ENCODE data around the gene DLST. TPM values are rescaled to one million over a fixed set of nuclear protein-coding genes. Genes with fewer than 3 reads are reported as not detected.

Gene DLST
- total and polyA plus RNA-seq, 2 donors (not counting 1 experiment from before 2014, with no cell fraction given), result 95.3 to 214 TPM

GRCh38 chr14:74911221-74911620, 29.5 kb downstream of the DLST start:
- no peak overlapping the region for H3K9ac ChIP-seq (ENCODE audit: insufficient read depth, low read length)
- H3K4me3 ChIP-seq (replicated peaks in 1 of 4; ENCODE audit: control extremely low read depth in 1 of 4, insufficient read depth in 1 of 4, low read depth in 3 of 4, low read length in 4 of 4), result no peak overlapping the region
- TF ChIP-seq CTCF (conservative IDR thresholded peaks at IDR 0.05 in 1 of 2, IDR thresholded peaks at IDR 0.05 in 1 of 2; ENCODE audit: low read depth in 1 of 2, low read length in 2 of 2), result no peak
- TF ChIP-seq EZH2 (IDR thresholded peaks at IDR 0.05; ENCODE audit: low read length, missing control alignments), result no peak
- H3K4me2 ChIP-seq (ENCODE audit: extremely low read depth, insufficient read depth, low read length), result no peak overlapping the region
- H3K36me3 ChIP-seq (ENCODE audit: control insufficient read depth, insufficient read depth, low read length), result peaks cover 4% of the 10 kb centered on the region
- H3K9me3 ChIP-seq (ENCODE audit: control insufficient read depth, insufficient read depth, low read depth, low read length), result no peaks in the 10 kb centered on the region
- no peaks in the 10 kb centered on the region for H4K20me1 ChIP-seq (ENCODE audit: control insufficient read depth, extremely low read depth, insufficient read depth, low read length)
- H3K79me2 ChIP-seq (ENCODE audit: control insufficient read depth, insufficient read depth, low read length), result no peaks in the 10 kb centered on the region
- no peak overlapping the region for H3K27ac ChIP-seq (ENCODE audit: insufficient read depth, low read length)
- DNase-seq (ENCODE audit: low read depth in 2 of 2), result no peak
- H3K27me3 ChIP-seq (ENCODE audit: control insufficient read depth, insufficient read depth, low read length), result no peaks in the 10 kb centered on the region
- peaks cover 2% of the 10 kb centered on the region for H3K4me1 ChIP-seq (ENCODE audit: control insufficient read depth, extremely low read depth, insufficient read depth, low read length)
- no peak overlapping the region for H2AFZ ChIP-seq (ENCODE audit: low read length)

GRCh38 chr14:74911704-74912103, 30.0 kb downstream of the DLST start:
- no peaks in the 10 kb centered on the region for H4K20me1 ChIP-seq (ENCODE audit: control insufficient read depth, extremely low read depth, insufficient read depth, low read length)
- H3K4me1 ChIP-seq (ENCODE audit: control insufficient read depth, extremely low read depth, insufficient read depth, low read length), result peaks cover 3% of the 10 kb centered on the region
- no peak for DNase-seq (ENCODE audit: low read depth in 2 of 2)
- no peak overlapping the region for H3K4me3 ChIP-seq (replicated peaks in 1 of 4; ENCODE audit: control extremely low read depth in 1 of 4, insufficient read depth in 1 of 4, low read depth in 3 of 4, low read length in 4 of 4)
- H3K79me2 ChIP-seq (ENCODE audit: control insufficient read depth, insufficient read depth, low read length), result no peaks in the 10 kb centered on the region
- H3K36me3 ChIP-seq (ENCODE audit: control insufficient read depth, insufficient read depth, low read length), result peaks cover under 1% of the 10 kb centered on the region
- H3K4me2 ChIP-seq (ENCODE audit: extremely low read depth, insufficient read depth, low read length), result no peak overlapping the region
- no peak overlapping the region for H3K27ac ChIP-seq (ENCODE audit: insufficient read depth, low read length)
- H3K9me3 ChIP-seq (ENCODE audit: control insufficient read depth, insufficient read depth, low read depth, low read length), result no peaks in the 10 kb centered on the region
- H3K27me3 ChIP-seq (ENCODE audit: control insufficient read depth, insufficient read depth, low read length), result no peaks in the 10 kb centered on the region
- no peak overlapping the region for H2AFZ ChIP-seq (ENCODE audit: low read length)
- H3K9ac ChIP-seq (ENCODE audit: insufficient read depth, low read length), result no peak overlapping the region
- TF ChIP-seq CTCF (conservative IDR thresholded peaks at IDR 0.05 in 1 of 2, IDR thresholded peaks at IDR 0.05 in 1 of 2; ENCODE audit: low read depth in 1 of 2, low read length in 2 of 2), result no peak
- no peak for TF ChIP-seq EZH2 (IDR thresholded peaks at IDR 0.05; ENCODE audit: low read length, missing control alignments)

GRCh38 chr14:74912111-74912510, 30.4 kb downstream of the DLST start:
- Histone ChIP-seq H3K4me3 (replicated peaks in 1 of 4; ENCODE audit: control extremely low read depth in 1 of 4, insufficient read depth in 1 of 4, low read depth in 3 of 4, low read length in 4 of 4) (no peak overlapping the region), H3K4me2 (ENCODE audit: extremely low read depth, insufficient read depth, low read length) (no peak overlapping the region), H3K27ac (ENCODE audit: insufficient read depth, low read length) (no peak overlapping the region), H2AFZ (ENCODE audit: low read length) (no peak overlapping the region), H3K9ac (ENCODE audit: insufficient read depth, low read length) (no peak overlapping the region), H3K79me2 (ENCODE audit: control insufficient read depth, insufficient read depth, low read length) (no peaks in the 10 kb centered on the region), H3K36me3 (ENCODE audit: control insufficient read depth, insufficient read depth, low read length) (no peaks in the 10 kb centered on the region), H4K20me1 (ENCODE audit: control insufficient read depth, extremely low read depth, insufficient read depth, low read length) (no peaks in the 10 kb centered on the region), H3K9me3 (ENCODE audit: control insufficient read depth, insufficient read depth, low read depth, low read length) (no peaks in the 10 kb centered on the region), H3K4me1 (ENCODE audit: control insufficient read depth, extremely low read depth, insufficient read depth, low read length) (peaks cover 6% of the 10 kb centered on the region), H3K27me3 (ENCODE audit: control insufficient read depth, insufficient read depth, low read length) (no peaks in the 10 kb centered on the region)
- TF ChIP-seq EZH2 (IDR thresholded peaks at IDR 0.05; ENCODE audit: low read length, missing control alignments), result no peak
- TF ChIP-seq CTCF (conservative IDR thresholded peaks at IDR 0.05 in 1 of 2, IDR thresholded peaks at IDR 0.05 in 1 of 2; ENCODE audit: low read depth in 1 of 2, low read length in 2 of 2), result no peak
- DNase-seq (ENCODE audit: low read depth in 2 of 2), result no peak

All from fibroblast of lung (primary cell).